HEK293 (cell line): ENCODE results near the gene AOC2.

Experiments used
- CTCF ChIA-PET: fragments of 350-600 bp; formaldehyde crosslinking; extraction: SDS; loops from one replicate; lab custom pipeline; 2021; ENCODE audit warnings: antibody characterized with exemption; lab: Yijun Ruan, JAX
- POLR2A ChIA-PET: fragments of 300-600 bp; formaldehyde crosslinking; extraction: SDS; loops from one replicate; lab custom pipeline; 2020; ENCODE audit warnings: antibody characterized with exemption, inconsistent platforms; lab: Yijun Ruan, JAX
- H3K27ac ChIP-seq: fragments of 200-500 bp; sonication (Bioruptor generic); 2 replicates; pipeline ENCODE4 v1.5.1; 2014; ENCODE audit warnings: low read depth, low read length, control low read depth, inconsistent platforms; ENCODE audit errors: extremely low read depth
- H3K36me3 ChIP-seq, 2 experiments: fragments of 200-500 bp in 1 of 2; sonication (Bioruptor generic) in 1 of 2; 1 replicate in 1 of 2; 2 replicates in 1 of 2; pipeline ENCODE4 v1.5.1; 2014 to 2017; ENCODE audit warnings: inconsistent platforms in 2 of 2, low read length in 2 of 2; ENCODE audit not compliant: control insufficient read depth in 2 of 2, insufficient read depth in 1 of 2
- H3K4me1 ChIP-seq: fragments of 200-500 bp; sonication (Bioruptor generic); 2 replicates; pipeline ENCODE4 v1.5.1; 2014; ENCODE audit warnings: mild to moderate bottlenecking, low read length, inconsistent platforms; ENCODE audit not compliant: control insufficient read depth, insufficient read depth
- H3K4me3 ChIP-seq: 2 replicates; pipeline ENCODE4 v1.5.1; 2011; ENCODE audit warnings: low read depth, mild to moderate bottlenecking, control low read depth, low read length, moderate library complexity
- H3K9me3 ChIP-seq: fragments of 200-500 bp; sonication (Bioruptor generic); 2 replicates; pipeline ENCODE4 v1.5.1; 2014; ENCODE audit warnings: low read depth, low read length, inconsistent platforms; ENCODE audit not compliant: control insufficient read depth, insufficient read depth
- GLIS1 ChIP-seq: fragments of 450-650 bp; formaldehyde crosslinking; IDR thresholded peaks from 2 replicates; pipeline ENCODE4 v1.5.1; 2016; ENCODE audit warnings: missing biosample characterization, missing genetic modification characterization
- PRDM10 ChIP-seq: fragments of 450-650 bp; formaldehyde crosslinking; IDR thresholded peaks from 2 replicates; pipeline ENCODE4 v1.5.1; 2016; ENCODE audit warnings: missing biosample characterization, missing genetic modification characterization
- SCRT2 ChIP-seq: fragments of 450-650 bp; formaldehyde crosslinking; IDR thresholded peaks from 2 replicates; pipeline ENCODE4 v1.5.1; 2016; ENCODE audit warnings: missing biosample characterization, missing genetic modification characterization
- ZIC2 ChIP-seq: fragments of 450-650 bp; formaldehyde crosslinking; IDR thresholded peaks from 2 replicates; pipeline ENCODE4 v1.5.1; 2016; ENCODE audit warnings: missing biosample characterization, missing genetic modification characterization
- ZNF146 ChIP-seq: fragments of 450-650 bp; formaldehyde crosslinking; IDR thresholded peaks from 2 replicates; pipeline ENCODE4 v1.5.1; 2016; ENCODE audit warnings: missing biosample characterization, missing genetic modification characterization
- ZNF175 ChIP-seq: fragments of 450-650 bp; formaldehyde crosslinking; IDR thresholded peaks from 2 replicates; pipeline ENCODE4 v1.5.1; 2016; ENCODE audit warnings: missing biosample characterization, missing genetic modification characterization
- ZNF341 ChIP-seq: fragments of 450-650 bp; formaldehyde crosslinking; IDR thresholded peaks from 2 replicates; pipeline ENCODE4; 2016; ENCODE audit warnings: low read depth, missing biosample characterization, missing genetic modification characterization
- ZNF530 ChIP-seq: fragments of 450-650 bp; formaldehyde crosslinking; IDR thresholded peaks from 2 replicates; pipeline ENCODE4 v1.5.1; 2016; ENCODE audit warnings: low read depth, missing biosample characterization, missing genetic modification characterization
- ZNF558 ChIP-seq: fragments of 450-650 bp; formaldehyde crosslinking; IDR thresholded peaks from 2 replicates; pipeline ENCODE4 v1.5.1; 2016; ENCODE audit warnings: missing biosample characterization, missing genetic modification characterization
- ZNF560 ChIP-seq: fragments of 450-650 bp; formaldehyde crosslinking; IDR thresholded peaks from 2 replicates; pipeline ENCODE4 v1.5.1; 2017; ENCODE audit warnings: missing biosample characterization, missing genetic modification characterization, borderline replicate concordance
- ZNF585B ChIP-seq: fragments of 450-650 bp; formaldehyde crosslinking; IDR thresholded peaks from 2 replicates; pipeline ENCODE4 v1.5.1; 2016; ENCODE audit warnings: missing biosample characterization, missing genetic modification characterization
- ZNF621 ChIP-seq: fragments of 450-650 bp; formaldehyde crosslinking; IDR thresholded peaks from 2 replicates; pipeline ENCODE4 v1.5.1; 2017; ENCODE audit warnings: missing biosample characterization, missing genetic modification characterization
- ZNF658 ChIP-seq: fragments of 450-650 bp; formaldehyde crosslinking; IDR thresholded peaks from 2 replicates; pipeline ENCODE4; 2016; ENCODE audit warnings: missing biosample characterization, missing genetic modification characterization
- ZNF791 ChIP-seq: fragments of 450-650 bp; formaldehyde crosslinking; IDR thresholded peaks from 2 replicates; pipeline ENCODE4 v1.5.1; 2016; ENCODE audit warnings: missing biosample characterization, missing genetic modification characterization
- ZNF837 ChIP-seq: fragments of 450-650 bp; formaldehyde crosslinking; IDR thresholded peaks from 2 replicates; pipeline ENCODE4 v1.5.1; 2016; ENCODE audit warnings: missing biosample characterization, missing genetic modification characterization
- TF ChIP-seq, protein P1 (sequence below): fragments of 450-650 bp; formaldehyde crosslinking; IDR thresholded peaks from 2 replicates; pipeline ENCODE4 v1.5.1; 2016; ENCODE audit warnings: missing biosample characterization, missing genetic modification characterization
- TF ChIP-seq, protein P2 (sequence below): fragments of 450-650 bp; formaldehyde crosslinking; IDR thresholded peaks from 2 replicates; pipeline ENCODE4 v1.5.1; 2016; ENCODE audit warnings: missing biosample characterization, missing genetic modification characterization
- TF ChIP-seq, protein P3 (sequence below): fragments of 450-650 bp; formaldehyde crosslinking; IDR thresholded peaks from 2 replicates; pipeline ENCODE4 v1.5.1; 2017; ENCODE audit warnings: missing biosample characterization, missing genetic modification characterization

AOC2 gene

GRCh38 chr17:42849031-42849430 lies 4.7 kb downstream of the AOC2 start:
- POLR2A ChIA-PET = interaction anchor here (1.2 to 2.0 kb wide), 3 partner anchors 10 to 81 kb away, joined by 4 to 7 read pairs (median 6); partner anchors contain the start of gene PSME3

GRCh38 chr17:42849451-42850181 lies 5.2 kb downstream of the AOC2 start:
- CTCF ChIA-PET = interaction anchor here (0.7 kb wide), 1 partner anchor 13 kb away, joined by 3 read pairs; no protein-coding TSS in a partner anchor
- no peaks in the 10 kb centered on the region for H3K9me3 ChIP-seq
- POLR2A ChIA-PET = interaction anchor here (1.8 kb wide), 1 partner anchor 10 kb away, joined by 7 read pairs; no protein-coding TSS in a partner anchor
- H3K4me3 ChIP-seq = no peak overlapping the region
- H3K4me1 ChIP-seq = no peaks in the 10 kb centered on the region
- H3K36me3 ChIP-seq = peaks cover 0 to 16% of the 10 kb centered on the region in 2 experiments; a peak in 1 of 3 replicates
- peak; percentile 77 for TF ChIP-seq SCRT2 (tag by site-specific recombination)
- peak; percentile 95 for TF ChIP-seq PRDM10 (tag by site-specific recombination)
- no peak for TF ChIP-seq ZNF146
- peak; percentile 35; the same call in 1 of the 2 replicates for TF ChIP-seq ZIC2 (tag by site-specific recombination)
- TF ChIP-seq ZNF558 (tag by site-specific recombination) = no peak
- no peak for TF ChIP-seq ZNF621 (tag by site-specific recombination)
- TF ChIP-seq ZNF837 (tag by site-specific recombination) = no peak
- H3K27ac ChIP-seq = no peak overlapping the region

More at GRCh38 chr17:42849031-42849430, 4.7 kb downstream of the AOC2 start:
- no peaks in the 10 kb centered on the region for H3K9me3 ChIP-seq
- H3K27ac ChIP-seq = no peak overlapping the region
- CTCF ChIA-PET = interaction anchor here (0.6 to 1.1 kb wide), 7 partner anchors 12 to 729 kb away, joined by 3 to 5 read pairs (median 3); no protein-coding TSS in a partner anchor
- TF ChIP-seq ZNF585B (tag by site-specific recombination) = no peak
- TF ChIP-seq, protein P1, sequence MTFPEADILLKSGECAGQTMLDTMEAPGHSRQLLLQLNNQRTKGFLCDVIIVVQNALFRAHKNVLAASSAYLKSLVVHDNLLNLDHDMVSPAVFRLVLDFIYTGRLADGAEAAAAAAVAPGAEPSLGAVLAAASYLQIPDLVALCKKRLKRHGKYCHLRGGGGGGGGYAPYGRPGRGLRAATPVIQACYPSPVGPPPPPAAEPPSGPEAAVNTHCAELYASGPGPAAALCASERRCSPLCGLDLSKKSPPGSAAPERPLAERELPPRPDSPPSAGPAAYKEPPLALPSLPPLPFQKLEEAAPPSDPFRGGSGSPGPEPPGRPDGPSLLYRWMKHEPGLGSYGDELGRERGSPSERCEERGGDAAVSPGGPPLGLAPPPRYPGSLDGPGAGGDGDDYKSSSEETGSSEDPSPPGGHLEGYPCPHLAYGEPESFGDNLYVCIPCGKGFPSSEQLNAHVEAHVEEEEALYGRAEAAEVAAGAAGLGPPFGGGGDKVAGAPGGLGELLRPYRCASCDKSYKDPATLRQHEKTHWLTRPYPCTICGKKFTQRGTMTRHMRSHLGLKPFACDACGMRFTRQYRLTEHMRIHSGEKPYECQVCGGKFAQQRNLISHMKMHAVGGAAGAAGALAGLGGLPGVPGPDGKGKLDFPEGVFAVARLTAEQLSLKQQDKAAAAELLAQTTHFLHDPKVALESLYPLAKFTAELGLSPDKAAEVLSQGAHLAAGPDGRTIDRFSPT (tag by site-specific recombination) = no peak
- TF ChIP-seq, protein P2, sequence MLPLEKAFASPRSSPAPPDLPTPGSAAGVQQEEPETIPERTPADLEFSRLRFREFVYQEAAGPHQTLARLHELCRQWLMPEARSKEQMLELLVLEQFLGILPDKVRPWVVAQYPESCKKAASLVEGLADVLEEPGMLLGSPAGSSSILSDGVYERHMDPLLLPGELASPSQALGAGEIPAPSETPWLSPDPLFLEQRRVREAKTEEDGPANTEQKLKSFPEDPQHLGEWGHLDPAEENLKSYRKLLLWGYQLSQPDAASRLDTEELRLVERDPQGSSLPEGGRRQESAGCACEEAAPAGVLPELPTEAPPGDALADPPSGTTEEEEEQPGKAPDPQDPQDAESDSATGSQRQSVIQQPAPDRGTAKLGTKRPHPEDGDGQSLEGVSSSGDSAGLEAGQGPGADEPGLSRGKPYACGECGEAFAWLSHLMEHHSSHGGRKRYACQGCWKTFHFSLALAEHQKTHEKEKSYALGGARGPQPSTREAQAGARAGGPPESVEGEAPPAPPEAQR = no peak
- TF ChIP-seq ZNF791 (tag by site-specific recombination) = no peak
- TF ChIP-seq ZNF341 (tag by site-specific recombination) = no peak
- no peak for TF ChIP-seq ZNF530 (tag by site-specific recombination)
- no peak for TF ChIP-seq ZNF175
- no peak for TF ChIP-seq ZNF658
- no peak for TF ChIP-seq ZNF560 (tag by site-specific recombination)
- TF ChIP-seq, protein P3, sequence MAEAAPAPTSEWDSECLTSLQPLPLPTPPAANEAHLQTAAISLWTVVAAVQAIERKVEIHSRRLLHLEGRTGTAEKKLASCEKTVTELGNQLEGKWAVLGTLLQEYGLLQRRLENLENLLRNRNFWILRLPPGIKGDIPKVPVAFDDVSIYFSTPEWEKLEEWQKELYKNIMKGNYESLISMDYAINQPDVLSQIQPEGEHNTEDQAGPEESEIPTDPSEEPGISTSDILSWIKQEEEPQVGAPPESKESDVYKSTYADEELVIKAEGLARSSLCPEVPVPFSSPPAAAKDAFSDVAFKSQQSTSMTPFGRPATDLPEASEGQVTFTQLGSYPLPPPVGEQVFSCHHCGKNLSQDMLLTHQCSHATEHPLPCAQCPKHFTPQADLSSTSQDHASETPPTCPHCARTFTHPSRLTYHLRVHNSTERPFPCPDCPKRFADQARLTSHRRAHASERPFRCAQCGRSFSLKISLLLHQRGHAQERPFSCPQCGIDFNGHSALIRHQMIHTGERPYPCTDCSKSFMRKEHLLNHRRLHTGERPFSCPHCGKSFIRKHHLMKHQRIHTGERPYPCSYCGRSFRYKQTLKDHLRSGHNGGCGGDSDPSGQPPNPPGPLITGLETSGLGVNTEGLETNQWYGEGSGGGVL (tag by site-specific recombination) = no peak
- no peak for TF ChIP-seq GLIS1 (tag by site-specific recombination)
- TF ChIP-seq, all 188 proteins: peak for 0
- peaks cover 0 to 22% of the 10 kb centered on the region in 2 experiments; a peak in 1 of 3 replicates for H3K36me3 ChIP-seq
- H3K4me3 ChIP-seq = no peak overlapping the region
- no peaks in the 10 kb centered on the region for H3K4me1 ChIP-seq
